ENCODE results near the gene HSPE1. TPM values are rescaled to one million over a fixed set of nuclear protein-coding genes. Genes with fewer than 3 reads are reported as not detected.
"Not testable (repeated sequence)": the region's sequence is repeated elsewhere in the genome, so short reads cannot be mapped to it uniquely, and the experiment has no call there.

The HSPE1 gene
- 10 to 100 TPM; 90.5 to 96.7 TPM for total RNA-seq
- 100 to 1,000 TPM; 141 to 172 (median 159) TPM for polyA plus RNA-seq (ENCODE audit: insufficient read length in 6 of 6)
- long read RNA-seq, donor 1, transcript HSPE1-202 (3 exons, 570 nt) = minor isoform, 10 of 278 reads
- long read RNA-seq, donor 1, transcript HSPE1-201 (4 exons, 950 nt) = major isoform, 220 of 278 reads
- long read RNA-seq, donor 1, partial matches to known transcripts = 36 of 278 reads
- long read RNA-seq, donor 1, other reads (novel, unspliced or antisense) = 5 of 278 reads
- long read RNA-seq, donor 2, transcript HSPE1-202 (3 exons, 570 nt) = minor isoform, 8 of 228 reads
- long read RNA-seq, donor 2, transcript HSPE1-201 (4 exons, 950 nt) = major isoform, 157 of 228 reads
- long read RNA-seq, donor 2, partial matches to known transcripts = 56 of 228 reads
- long read RNA-seq, donor 2, other reads (novel, unspliced or antisense) = 0 of 228 reads
- long read RNA-seq, donor 3, transcript HSPE1-202 (3 exons, 570 nt) = minor isoform, 6 of 230 reads
- long read RNA-seq, donor 3, transcript HSPE1-201 (4 exons, 950 nt) = major isoform, 200 of 230 reads
- long read RNA-seq, donor 3, partial matches to known transcripts = 21 of 230 reads
- long read RNA-seq, donor 3, other reads (novel, unspliced or antisense) = 0 of 230 reads
- long read RNA-seq, donor 4, transcript HSPE1-201 (4 exons, 950 nt) = major isoform, 212 of 235 reads
- long read RNA-seq, donor 4, partial matches to known transcripts = 15 of 235 reads
- long read RNA-seq, donor 4, other reads (novel, unspliced or antisense) = 2 of 235 reads
- long read RNA-seq, donor 5, transcript HSPE1-201 (4 exons, 950 nt) = major isoform, 148 of 200 reads
- long read RNA-seq, donor 5, partial matches to known transcripts = 35 of 200 reads
- long read RNA-seq, donor 5, other reads (novel, unspliced or antisense) = 10 of 200 reads
- long read RNA-seq, donor 6, transcript HSPE1-202 (3 exons, 570 nt) = minor isoform, 6 of 239 reads
- long read RNA-seq, donor 6, transcript HSPE1-206 (2 exons, 569 nt) = minor isoform, 7 of 239 reads
- long read RNA-seq, donor 6, transcript HSPE1-201 (4 exons, 950 nt) = major isoform, 183 of 239 reads
- long read RNA-seq, donor 6, partial matches to known transcripts = 42 of 239 reads
- long read RNA-seq, donor 6, other reads (novel, unspliced or antisense) = 0 of 239 reads
- long read RNA-seq, donor 7, transcript HSPE1-201 (4 exons, 950 nt) = major isoform, 78 of 95 reads
- long read RNA-seq, donor 7, transcript HSPE1-202 (3 exons, 570 nt) = minor isoform, 5 of 95 reads
- long read RNA-seq, donor 7, partial matches to known transcripts = 10 of 95 reads
- long read RNA-seq, donor 7, other reads (novel, unspliced or antisense) = 0 of 95 reads
- long read RNA-seq, donor 8, transcript HSPE1-202 (3 exons, 570 nt) = minor isoform, 5 of 119 reads
- long read RNA-seq, donor 8, transcript HSPE1-201 (4 exons, 950 nt) = major isoform, 104 of 119 reads
- long read RNA-seq, donor 8, partial matches to known transcripts = 6 of 119 reads
- long read RNA-seq, donor 8, other reads (novel, unspliced or antisense) = 0 of 119 reads
- long read RNA-seq, donor 9 = 0 reads
- long read RNA-seq, donor 10, transcript HSPE1-201 (4 exons, 950 nt) = major isoform, 127 of 133 reads
- long read RNA-seq, donor 10, partial matches to known transcripts = 2 of 133 reads
- long read RNA-seq, donor 10, other reads (novel, unspliced or antisense) = 3 of 133 reads
- long read RNA-seq, donor 11, transcript HSPE1-202 (3 exons, 570 nt) = minor isoform, 6 of 283 reads
- long read RNA-seq, donor 11, transcript HSPE1-201 (4 exons, 950 nt) = major isoform, 235 of 283 reads
- long read RNA-seq, donor 11, partial matches to known transcripts = 37 of 283 reads
- long read RNA-seq, donor 11, other reads (novel, unspliced or antisense) = 0 of 283 reads
- long read RNA-seq, donor 12, transcript HSPE1-201 (4 exons, 950 nt) = major isoform, 123 of 153 reads
- long read RNA-seq, donor 12, transcript HSPE1-202 (3 exons, 570 nt) = minor isoform, 10 of 153 reads
- long read RNA-seq, donor 12, partial matches to known transcripts = 16 of 153 reads
- long read RNA-seq, donor 12, other reads (novel, unspliced or antisense) = 0 of 153 reads

DNA sequence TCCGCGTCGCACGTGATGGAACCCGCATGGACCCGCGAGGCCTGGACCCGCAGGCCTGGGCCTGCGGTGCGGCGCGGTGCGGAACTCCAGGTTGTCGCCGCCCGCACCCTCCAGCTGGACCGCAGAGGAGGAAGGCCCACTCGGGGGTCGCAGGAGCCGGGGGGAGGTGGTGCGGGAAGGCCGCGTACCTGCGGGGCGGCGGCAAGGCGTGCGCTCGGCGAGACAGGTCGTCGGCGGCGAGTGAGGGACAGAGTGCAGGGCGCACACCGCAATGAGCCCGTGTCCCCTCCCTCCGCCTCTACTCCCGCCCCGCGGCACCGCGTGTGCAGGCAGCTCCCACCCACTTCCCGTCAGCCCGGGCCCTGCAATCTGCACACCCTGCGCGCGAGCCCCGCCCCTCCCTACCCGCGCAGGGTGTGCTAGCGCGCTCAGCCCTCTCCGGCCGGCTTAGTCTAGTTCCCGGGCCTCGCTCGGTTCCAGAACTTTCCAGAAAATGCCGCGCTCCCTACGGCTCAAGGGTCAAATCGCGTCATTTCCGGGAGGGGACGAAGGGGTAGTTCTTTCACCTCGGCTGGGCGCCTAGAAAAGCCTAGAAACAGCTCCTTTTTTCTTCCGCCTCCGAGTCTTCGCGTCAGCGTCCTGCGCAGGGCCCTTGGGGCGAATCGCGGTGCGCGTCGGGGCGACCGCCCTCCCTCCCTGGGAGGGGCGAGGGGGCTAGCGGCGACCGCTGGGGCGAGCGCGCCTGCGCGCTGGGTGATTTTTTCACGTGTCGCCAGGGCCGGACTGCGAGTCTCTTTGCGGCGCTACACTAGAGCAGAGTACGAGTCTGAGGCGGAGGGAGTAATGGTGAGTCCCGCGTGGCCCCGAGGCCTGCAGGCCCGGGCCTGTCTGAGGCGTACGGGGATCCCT, at the start of gene HSPE1, which contains the start of gene HSPD1:
Gene HSPE1, plus strand, starts transcription at position 786 of the 909 bp plus-strand sequence. Its CDS starts 58 bp downstream, at position 844.
Gene HSPD1, minus strand, starts transcription at position 247 of the 909 bp plus-strand sequence. CDS start 992 bp downstream, outside the sequence.
- Histone ChIP-seq H3K9me3 (no peaks in the 10 kb centered on the region), H3K4me3 (peak within 1 kb of the TSS; percentile 69 to 94), H3K27ac (peak within 1 kb of the TSS; percentile 97 to 100), H3K4me1 (peaks cover 24 to 67% of the 10 kb centered on the region in 2 donors), H3K27me3 (no peaks in the 10 kb centered on the region), H3K36me3 (peaks cover 0 to 46% of the 10 kb centered on the region in 2 donors)
- ATAC-seq (peak; percentile 96), DNase-seq (peak; percentile 99 to 100 (median 100))
- intact Hi-C loops (cut with DNase I) = no loop called here
- TF ChIP-seq, protein P1, sequence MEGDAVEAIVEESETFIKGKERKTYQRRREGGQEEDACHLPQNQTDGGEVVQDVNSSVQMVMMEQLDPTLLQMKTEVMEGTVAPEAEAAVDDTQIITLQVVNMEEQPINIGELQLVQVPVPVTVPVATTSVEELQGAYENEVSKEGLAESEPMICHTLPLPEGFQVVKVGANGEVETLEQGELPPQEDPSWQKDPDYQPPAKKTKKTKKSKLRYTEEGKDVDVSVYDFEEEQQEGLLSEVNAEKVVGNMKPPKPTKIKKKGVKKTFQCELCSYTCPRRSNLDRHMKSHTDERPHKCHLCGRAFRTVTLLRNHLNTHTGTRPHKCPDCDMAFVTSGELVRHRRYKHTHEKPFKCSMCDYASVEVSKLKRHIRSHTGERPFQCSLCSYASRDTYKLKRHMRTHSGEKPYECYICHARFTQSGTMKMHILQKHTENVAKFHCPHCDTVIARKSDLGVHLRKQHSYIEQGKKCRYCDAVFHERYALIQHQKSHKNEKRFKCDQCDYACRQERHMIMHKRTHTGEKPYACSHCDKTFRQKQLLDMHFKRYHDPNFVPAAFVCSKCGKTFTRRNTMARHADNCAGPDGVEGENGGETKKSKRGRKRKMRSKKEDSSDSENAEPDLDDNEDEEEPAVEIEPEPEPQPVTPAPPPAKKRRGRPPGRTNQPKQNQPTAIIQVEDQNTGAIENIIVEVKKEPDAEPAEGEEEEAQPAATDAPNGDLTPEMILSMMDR (IDR thresholded peaks at IDR 0.05) = no peak

DNA sequence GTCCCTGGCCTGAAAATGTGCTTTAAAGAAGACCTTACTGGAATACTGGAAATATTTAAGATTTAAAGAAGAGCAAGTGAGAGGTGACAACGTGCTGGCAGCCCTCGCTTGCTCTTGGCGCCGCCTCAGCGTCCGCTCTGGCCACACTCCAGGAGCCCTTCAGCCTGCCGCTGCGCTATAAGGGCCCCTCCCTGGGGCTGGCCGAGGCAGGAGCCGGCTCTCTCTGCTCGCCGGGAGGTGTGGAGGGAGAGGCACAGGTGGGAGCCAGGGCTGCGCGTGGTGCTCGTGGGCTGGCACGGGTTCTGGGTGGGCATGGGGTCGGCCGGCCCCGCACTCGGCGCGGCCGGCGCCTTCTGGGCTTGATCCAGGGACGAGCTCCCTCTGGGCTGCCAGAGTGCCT, 49.7 kb upstream of the HSPE1 start:
- DNase-seq (peak; percentile 23 to 83 (median 56)), ATAC-seq (no peak)
- Histone ChIP-seq H3K36me3 (no peaks in the 10 kb centered on the region), H3K4me1 (peaks cover 7 to 19% of the 10 kb centered on the region in 2 donors), H3K27me3 (no peaks in the 10 kb centered on the region), H3K27ac (no peak overlapping the region), H3K4me3 (no peak overlapping the region), H3K9me3 (no peaks in the 10 kb centered on the region)
- intact Hi-C loops (cut with DNase I) = no loop called here
- TF ChIP-seq, protein P1 (IDR thresholded peaks at IDR 0.05) = no peak

DNA sequence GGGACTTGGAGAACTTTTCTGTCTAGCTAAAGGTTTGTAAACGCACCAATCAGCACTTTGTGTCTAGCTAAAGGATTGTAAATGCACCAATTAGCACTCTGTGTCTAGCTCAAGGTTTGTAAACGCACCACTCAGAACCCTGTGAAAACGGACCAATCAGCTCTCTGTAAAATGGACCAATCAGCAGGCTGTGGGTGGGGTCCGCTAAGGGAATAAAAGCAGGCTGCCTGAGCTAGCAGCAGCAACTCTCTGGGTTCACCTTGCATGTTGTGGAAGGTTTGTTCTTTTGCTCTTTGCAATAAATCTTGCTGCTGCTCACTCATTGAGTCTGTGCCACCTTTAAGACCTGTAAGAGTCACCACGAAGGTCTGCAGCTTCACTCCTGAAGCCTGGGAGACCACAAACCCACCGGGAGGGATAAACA, 49.2 kb upstream of the HSPE1 start:
- H3K9me3 ChIP-seq; ATAC-seq; H3K36me3 ChIP-seq; H3K27ac ChIP-seq; H3K27me3 ChIP-seq; DNase-seq; intact Hi-C loops (cut with DNase I); H3K4me3 ChIP-seq: not testable (repeated sequence)
- peaks cover 7 to 24% of the 10 kb centered on the region in 2 donors for H3K4me1 ChIP-seq

DNA sequence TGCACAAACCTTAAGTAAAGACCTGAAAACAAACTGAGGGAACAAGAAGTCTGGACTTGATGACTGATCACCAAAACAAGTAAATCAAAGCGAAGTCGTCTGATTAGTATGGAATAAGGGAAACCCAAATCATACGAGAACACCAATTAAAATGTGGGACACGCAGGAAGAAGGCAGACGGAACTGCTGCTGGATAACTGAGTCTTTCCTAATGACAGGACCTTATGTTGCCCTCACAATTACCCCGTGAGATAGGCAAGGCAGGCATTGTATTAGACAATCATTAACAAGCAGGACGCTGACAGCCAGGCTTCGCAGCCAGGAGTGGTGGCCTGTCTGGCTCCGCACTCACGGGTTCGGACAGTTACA, 47.4 kb upstream of the HSPE1 start:
- Histone ChIP-seq H3K36me3 (no peaks in the 10 kb centered on the region), H3K27me3 (no peaks in the 10 kb centered on the region), H3K4me3 (peak overlapping the region; percentile 47 to 84), H3K9me3 (no peaks in the 10 kb centered on the region), H3K27ac (peak overlapping the region; percentile 98 to 100), H3K4me1 (peaks cover 7 to 39% of the 10 kb centered on the region in 2 donors)
- intact Hi-C loops (cut with DNase I) = no loop called here
- TF ChIP-seq, protein P1 (IDR thresholded peaks at IDR 0.05) = no peak
- no peak for ATAC-seq
- DNase-seq = no peak

All from left lung (tissue), 14 donors.